IMR-90 (cell line): ENCODE data around the gene GFY.

Experiments used
- BHLHE40 ChIP-seq: fragments of 150-350 bp; IDR thresholded peaks from 2 replicates; pipeline ENCODE4 v1.6.1; 2016; ENCODE audit warnings: mild to moderate bottlenecking, low read depth, low read length
- CEBPB ChIP-seq: IDR thresholded peaks from 2 replicates; pipeline ENCODE4 v1.6.1; 2012; ENCODE audit warnings: low read depth, low read length, improper control_type of control experiment
- POLR2A ChIP-seq: IDR thresholded peaks from 2 replicates; pipeline ENCODE4 v1.6.1; 2012; ENCODE audit warnings: mild to moderate bottlenecking, low read depth, low read length
- TF ChIP-seq, protein P1 (sequence below): conservative IDR thresholded peaks from 2 replicates; pipeline ENCODE4 v1.5.1; 2012; ENCODE audit warnings: mild to moderate bottlenecking, low read depth, low read length, improper control_type of control experiment

DNA sequence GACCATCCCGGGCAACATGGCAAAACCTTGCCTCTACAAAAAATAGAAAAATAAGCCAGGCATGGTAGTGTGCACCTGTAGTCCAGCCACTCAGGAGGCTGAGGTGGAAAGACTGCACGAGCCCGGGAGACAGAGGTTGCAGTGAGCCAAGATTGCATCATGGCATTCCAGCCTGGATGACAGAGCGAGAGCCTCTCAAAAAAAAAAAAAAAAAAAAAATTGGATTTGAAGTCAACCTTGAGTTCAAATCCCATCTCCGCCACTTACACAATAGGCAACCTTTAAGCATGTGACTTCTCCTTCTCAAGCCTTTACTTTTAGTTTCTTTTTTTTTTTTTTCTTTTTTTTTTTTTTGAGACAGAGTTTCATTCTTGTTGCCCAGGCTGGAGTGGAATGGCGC, 25.2 kb upstream of the GFY start:
- TF ChIP-seq BHLHE40 (no peak), POLR2A (no peak), CEBPB (peak; percentile 75)
- TF ChIP-seq, protein P1, sequence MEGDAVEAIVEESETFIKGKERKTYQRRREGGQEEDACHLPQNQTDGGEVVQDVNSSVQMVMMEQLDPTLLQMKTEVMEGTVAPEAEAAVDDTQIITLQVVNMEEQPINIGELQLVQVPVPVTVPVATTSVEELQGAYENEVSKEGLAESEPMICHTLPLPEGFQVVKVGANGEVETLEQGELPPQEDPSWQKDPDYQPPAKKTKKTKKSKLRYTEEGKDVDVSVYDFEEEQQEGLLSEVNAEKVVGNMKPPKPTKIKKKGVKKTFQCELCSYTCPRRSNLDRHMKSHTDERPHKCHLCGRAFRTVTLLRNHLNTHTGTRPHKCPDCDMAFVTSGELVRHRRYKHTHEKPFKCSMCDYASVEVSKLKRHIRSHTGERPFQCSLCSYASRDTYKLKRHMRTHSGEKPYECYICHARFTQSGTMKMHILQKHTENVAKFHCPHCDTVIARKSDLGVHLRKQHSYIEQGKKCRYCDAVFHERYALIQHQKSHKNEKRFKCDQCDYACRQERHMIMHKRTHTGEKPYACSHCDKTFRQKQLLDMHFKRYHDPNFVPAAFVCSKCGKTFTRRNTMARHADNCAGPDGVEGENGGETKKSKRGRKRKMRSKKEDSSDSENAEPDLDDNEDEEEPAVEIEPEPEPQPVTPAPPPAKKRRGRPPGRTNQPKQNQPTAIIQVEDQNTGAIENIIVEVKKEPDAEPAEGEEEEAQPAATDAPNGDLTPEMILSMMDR = no peak
